Ishikawa (cell line): ENCODE data around the gene FADS3.

Experiments used
- CEBPB ChIP-seq: IDR thresholded peaks from 2 replicates; pipeline ENCODE4 v1.6.1; 2012
- CREB1 ChIP-seq: IDR thresholded peaks from 2 replicates; pipeline ENCODE4 v1.6.1; 2012; ENCODE audit warnings: low read depth
- EGR1 ChIP-seq: IDR thresholded peaks from 2 replicates; pipeline ENCODE4 v1.6.1; 2012
- EP300 ChIP-seq: IDR thresholded peaks from 2 replicates; pipeline ENCODE4 v1.6.1; 2012; ENCODE audit warnings: borderline replicate concordance
- FOXM1 ChIP-seq: IDR thresholded peaks from 2 replicates; pipeline ENCODE4 v1.6.1; 2012; ENCODE audit warnings: low read depth, borderline replicate concordance
- MAX ChIP-seq: IDR thresholded peaks from 2 replicates; pipeline ENCODE4 v1.6.1; 2012
- NFIC ChIP-seq: IDR thresholded peaks from 2 replicates; pipeline ENCODE4 v1.6.1; 2012
- RAD21 ChIP-seq: IDR thresholded peaks from 2 replicates; pipeline ENCODE4 v1.6.1; 2012; ENCODE audit warnings: low read depth
- REST ChIP-seq: IDR thresholded peaks from 2 replicates; pipeline ENCODE4 v1.6.1; 2012; ENCODE audit warnings: low read depth, mild to moderate bottlenecking
- TAF1 ChIP-seq: IDR thresholded peaks from 2 replicates; pipeline ENCODE4 v1.6.1; 2012; ENCODE audit warnings: low read depth, mild to moderate bottlenecking
- TCF12 ChIP-seq: IDR thresholded peaks from 2 replicates; pipeline ENCODE4 v1.6.1; 2012; ENCODE audit warnings: low read depth
- TEAD4 ChIP-seq: IDR thresholded peaks from 2 replicates; pipeline ENCODE4 v1.6.1; 2012
- USF1 ChIP-seq: IDR thresholded peaks from 2 replicates; pipeline ENCODE4 v1.6.1; 2012
- YY1 ChIP-seq: IDR thresholded peaks from 2 replicates; pipeline ENCODE4 v1.6.1; 2012; ENCODE audit warnings: low read depth
- ZBTB7A ChIP-seq: IDR thresholded peaks from 2 replicates; pipeline ENCODE4 v1.6.1; 2012; ENCODE audit warnings: low read depth

FADS3 gene

GRCh38 chr11:61874377-61874809 is 17.0 kb downstream of the FADS3 start:
- TF ChIP-seq USF1: no peak
- no peak for TF ChIP-seq EGR1
- TF ChIP-seq NFIC: no peak
- TF ChIP-seq RAD21: no peak
- no peak for TF ChIP-seq YY1

- TF ChIP-seq TEAD4: no peak
- no peak for TF ChIP-seq USF1
- TF ChIP-seq NFIC: 0 out of 2 replicates have a peak, but pooled peaks have one; percentile 6
Observed at GRCh38 chr11:61873588-61874376, 17.6 kb downstream of the FADS3 start.

DNA sequence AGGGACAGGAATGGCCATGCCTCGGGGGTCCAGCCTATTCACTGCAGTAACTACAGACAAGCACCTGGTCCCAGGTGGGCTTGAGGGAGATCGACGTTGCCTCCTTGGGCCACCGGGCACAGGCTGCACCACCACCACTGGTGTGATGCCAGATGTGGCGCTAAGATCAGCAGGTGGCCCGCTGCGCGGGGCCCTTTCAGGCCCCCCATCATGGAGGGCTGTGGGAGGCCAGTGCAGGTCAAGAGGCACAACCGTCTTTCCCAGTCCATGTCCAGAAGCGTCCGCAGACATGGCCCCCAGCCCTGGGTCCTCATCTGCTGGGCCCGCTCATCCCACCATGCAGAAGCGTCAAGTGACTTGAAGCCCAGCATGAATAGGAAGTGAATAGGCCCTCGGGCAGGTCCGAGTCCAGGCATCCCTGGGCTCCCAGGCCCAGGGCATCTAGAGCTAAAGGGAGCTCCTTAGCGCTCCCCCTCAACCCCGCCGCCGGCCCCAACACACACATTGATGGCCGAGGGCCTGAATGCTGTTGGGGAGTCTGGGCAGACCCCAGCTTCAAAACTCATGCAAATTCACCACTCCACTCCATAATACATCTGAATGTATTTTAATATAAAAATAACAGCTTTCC is 18.3 kb downstream of the FADS3 start:
- TF ChIP-seq YY1: no peak
- no peak for TF ChIP-seq EP300
- no peak for TF ChIP-seq CREB1
- TF ChIP-seq REST: no peak
- TF ChIP-seq TAF1: no peak
- TF ChIP-seq ZBTB7A: no peak
- TF ChIP-seq USF1: no peak
- TF ChIP-seq TCF12: no peak
- TF ChIP-seq MAX: no peak
- no peak for TF ChIP-seq RAD21
- TF ChIP-seq EGR1: no peak
- TF ChIP-seq NFIC: no peak
- no peak for TF ChIP-seq CEBPB
- TF ChIP-seq FOXM1: no peak
- TF ChIP-seq TEAD4: no peak

- TF ChIP-seq ZBTB7A (no peak), NFIC (0 out of 2 replicates have a peak, but pooled peaks have one; percentile 25), MAX (peak; percentile 45; the same call in 1 of the 2 replicates), EGR1 (no peak), TEAD4 (no peak), CREB1 (no peak), RAD21 (peak; percentile 95)
Observed at GRCh38 chr11:61871158-61871597, 20.2 kb downstream of the FADS3 start.

DNA sequence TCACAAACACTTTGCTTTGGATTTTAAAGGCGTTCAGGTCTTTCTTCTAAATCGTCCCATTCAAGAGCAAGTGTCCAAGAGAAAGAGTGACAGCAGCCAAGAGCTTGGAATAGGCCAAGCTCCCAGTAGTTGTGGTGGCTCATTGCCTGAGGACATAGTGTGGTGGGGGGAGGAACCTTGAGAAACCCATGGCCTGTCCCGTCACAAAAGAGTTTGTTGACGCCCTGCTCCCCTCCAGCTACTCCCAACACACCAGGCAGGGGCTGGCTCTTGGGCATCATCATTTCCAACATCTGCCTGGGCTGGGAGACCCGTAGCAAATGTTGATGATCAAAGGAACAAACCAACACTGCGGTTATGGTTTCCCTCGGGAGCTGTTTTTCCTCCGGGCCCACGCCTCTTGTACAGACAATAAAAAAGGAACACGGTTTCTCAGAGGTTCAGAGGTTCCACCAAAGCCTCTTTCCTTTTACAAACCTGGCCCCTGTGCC is 20.8 kb downstream of the FADS3 start:
- TF ChIP-seq MAX (no peak), YY1 (no peak), RAD21 (no peak), CEBPB (no peak), ZBTB7A (no peak), FOXM1 (no peak), NFIC (no peak), TCF12 (no peak), EP300 (no peak), USF1 (no peak), TEAD4 (no peak)

DNA sequence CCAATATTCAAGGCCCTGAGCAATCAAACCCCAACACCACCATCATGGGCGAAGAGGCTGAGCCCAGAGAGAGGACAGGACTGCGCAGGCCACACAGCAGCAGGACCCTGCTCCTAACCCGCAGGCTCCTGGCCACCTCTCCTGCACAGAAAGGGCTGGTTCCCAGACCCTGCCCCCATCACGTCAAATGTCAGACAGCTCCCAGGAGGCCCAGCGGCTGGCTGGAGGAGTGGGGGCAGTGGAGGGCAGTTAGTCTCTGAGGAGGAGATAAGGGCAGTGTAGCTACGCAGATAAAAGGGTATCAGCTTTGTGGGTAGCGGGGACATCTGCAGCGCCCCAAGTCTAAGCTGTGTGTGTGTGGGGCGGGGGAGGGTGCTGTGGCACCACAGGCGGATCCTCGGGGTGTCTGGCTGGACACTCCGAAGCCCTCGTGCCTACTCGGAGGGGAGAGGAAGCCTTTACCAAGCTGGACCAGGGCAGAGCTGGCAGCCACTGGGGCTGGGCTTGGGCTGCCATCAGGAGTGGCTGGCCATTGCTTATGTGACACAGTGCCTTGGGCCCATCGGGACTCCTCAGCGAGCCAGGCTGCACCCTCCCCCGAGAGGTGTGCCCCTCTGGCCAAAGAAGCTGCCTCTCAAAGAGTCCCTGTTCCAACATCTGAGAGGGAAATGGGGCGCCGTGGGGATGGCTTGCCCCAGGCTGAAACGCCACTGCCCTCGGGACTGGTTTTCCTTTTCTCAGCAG is 21.5 kb downstream of the FADS3 start:
- TF ChIP-seq ZBTB7A (no peak), CEBPB (no peak), RAD21 (no peak), NFIC (no peak), REST (no peak), FOXM1 (no peak), TAF1 (no peak), EGR1 (no peak), TEAD4 (no peak), MAX (no peak), YY1 (no peak), USF1 (no peak)
